Measurements from ENCODE around the gene PAK4.
A peak's percentile ranks its signal among the peaks of the same experiment; 100 is the strongest.
"Not testable (repeated sequence)": the region's sequence is repeated elsewhere in the genome, so short reads cannot be mapped to it uniquely, and the experiment has no call there.

Gene PAK4

DNA sequence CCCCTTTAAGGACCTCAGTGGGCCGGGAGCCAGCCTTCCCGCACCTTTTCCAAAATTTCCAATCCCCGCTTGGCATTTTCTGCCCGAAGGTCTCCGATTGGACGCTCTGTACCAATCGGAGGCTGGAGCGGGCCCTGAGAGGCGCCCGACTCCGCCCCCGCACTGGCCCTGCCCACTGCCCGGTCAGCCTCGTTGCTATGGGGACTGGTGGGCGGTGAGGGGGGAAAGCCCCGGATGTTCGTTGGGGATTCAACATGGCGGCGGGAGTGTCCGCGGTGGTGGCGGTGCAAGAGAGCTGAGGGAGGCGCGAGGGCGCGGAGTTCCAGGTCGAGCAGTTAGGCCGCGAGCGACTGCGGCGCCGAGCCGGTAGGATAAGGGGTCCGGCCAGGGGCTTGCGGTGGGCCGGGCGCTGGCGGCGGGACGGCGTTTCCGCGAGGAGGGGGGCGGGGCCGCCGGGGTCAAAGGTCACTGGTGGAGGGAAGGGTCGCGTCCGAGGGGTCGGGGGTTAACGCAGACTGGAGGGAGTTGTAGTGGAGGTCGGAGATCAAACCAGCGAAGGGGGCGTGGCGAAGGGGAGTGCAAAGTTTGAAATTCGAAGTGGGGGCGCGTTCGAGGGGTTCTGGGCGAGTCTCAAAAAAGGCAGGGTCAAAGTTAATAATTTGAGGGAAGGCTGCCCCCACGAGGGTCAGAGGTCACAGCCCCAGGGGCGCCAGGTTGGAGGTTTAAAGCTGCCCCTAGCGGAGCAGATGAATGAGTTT lies at the start of gene PAK4:
TSS of gene PAK4 (plus strand) at position 233 of the 758 bp plus-strand sequence. CDS start 43,768 bp downstream, outside the sequence.
- peak; percentile 98 for DNase-seq

DNA sequence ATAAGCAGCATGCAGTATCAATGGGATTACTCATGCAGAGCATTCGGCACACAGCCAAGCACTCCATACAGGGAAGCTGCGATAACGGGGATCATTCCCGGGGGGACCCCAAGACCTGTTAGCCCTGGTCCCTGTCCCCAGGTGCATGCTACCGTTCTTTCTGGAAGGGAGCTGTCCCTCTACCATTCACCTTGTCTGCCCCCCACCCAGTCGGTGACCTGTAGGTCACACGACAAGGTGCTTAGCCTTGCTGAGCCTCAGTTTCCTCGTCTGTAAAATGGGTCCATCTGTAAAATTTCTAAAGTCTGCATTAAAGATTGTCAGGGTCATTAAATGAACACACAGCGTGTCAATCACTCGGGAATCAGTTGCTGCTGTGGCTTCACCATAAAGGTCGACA lies 48.3 kb upstream of the PAK4 start:
- DNase-seq: no peak

DNA sequence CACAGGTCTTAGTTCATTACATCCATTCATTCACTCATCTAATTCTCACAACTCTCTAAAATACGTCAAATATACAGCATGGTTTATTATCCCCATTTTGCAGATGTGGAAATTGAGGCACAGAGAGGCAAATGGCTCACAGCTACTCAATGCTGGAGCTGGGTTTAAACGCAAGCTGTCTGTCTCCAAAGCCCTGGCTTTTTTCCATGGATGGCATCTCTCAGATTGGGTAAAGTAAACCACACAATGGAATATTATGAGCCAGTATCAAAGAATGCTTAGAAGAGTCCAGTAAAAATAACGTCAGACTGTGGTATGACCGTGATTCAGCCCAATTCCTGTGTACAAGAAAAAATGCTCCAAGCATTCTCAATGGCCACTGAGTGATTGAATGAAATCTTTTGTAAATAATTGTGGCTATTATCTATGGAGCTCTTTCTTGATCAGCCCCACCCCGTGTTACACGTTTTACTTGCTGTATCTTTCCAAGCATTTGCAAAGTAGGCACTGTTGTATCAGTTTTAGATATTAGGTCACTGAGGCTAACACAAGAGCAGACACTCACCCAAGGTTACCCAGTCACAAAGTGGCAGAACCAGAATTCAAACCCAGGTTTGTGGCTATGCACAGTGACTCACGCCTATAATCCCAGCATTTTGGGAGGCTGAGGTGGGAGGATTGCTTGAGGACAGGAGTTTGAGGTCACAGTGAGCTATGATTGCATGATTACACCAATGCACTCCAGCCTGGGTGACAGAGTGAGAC lies 47.0 kb upstream of the PAK4 start:
- peak; percentile 93 for DNase-seq

DNA sequence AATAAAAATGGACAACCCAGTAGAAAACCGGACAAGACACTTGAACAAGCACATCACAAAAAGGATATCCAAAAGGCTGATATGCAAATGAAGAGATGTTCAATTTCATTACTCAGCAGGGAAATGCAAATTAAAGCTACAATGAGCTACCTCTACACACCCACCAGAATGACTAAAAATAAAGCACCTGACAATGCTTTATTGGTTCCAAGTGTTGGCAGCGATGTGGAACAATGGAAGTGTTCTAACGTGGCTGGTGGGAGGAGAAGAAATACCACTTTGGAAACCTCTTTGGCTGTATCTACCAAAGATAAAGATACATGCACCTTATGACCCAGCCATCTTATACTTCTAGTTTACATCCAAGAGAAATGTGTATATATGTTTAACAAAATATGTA lies 45.2 kb upstream of the PAK4 start:
- no peak for DNase-seq

DNA sequence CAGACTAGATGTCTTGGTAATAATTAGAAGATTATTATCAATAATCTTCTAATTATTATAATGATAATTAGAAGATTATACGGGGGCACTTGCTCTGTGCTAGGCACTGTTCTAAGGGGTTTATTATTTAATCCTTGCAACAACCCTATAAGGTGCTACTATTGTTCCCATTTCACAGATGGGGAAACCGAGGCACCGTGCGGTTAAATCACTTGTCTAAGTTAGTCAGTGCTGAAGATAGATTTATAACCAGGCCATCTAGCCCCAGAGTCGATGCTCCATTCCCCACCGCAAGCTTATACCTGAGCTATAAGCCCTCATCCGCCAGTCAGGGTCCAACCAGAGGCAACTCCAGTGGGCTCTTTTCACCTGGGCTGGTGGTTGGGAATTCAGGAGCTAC lies 43.4 kb upstream of the PAK4 start:
- DNase-seq: no peak

DNA sequence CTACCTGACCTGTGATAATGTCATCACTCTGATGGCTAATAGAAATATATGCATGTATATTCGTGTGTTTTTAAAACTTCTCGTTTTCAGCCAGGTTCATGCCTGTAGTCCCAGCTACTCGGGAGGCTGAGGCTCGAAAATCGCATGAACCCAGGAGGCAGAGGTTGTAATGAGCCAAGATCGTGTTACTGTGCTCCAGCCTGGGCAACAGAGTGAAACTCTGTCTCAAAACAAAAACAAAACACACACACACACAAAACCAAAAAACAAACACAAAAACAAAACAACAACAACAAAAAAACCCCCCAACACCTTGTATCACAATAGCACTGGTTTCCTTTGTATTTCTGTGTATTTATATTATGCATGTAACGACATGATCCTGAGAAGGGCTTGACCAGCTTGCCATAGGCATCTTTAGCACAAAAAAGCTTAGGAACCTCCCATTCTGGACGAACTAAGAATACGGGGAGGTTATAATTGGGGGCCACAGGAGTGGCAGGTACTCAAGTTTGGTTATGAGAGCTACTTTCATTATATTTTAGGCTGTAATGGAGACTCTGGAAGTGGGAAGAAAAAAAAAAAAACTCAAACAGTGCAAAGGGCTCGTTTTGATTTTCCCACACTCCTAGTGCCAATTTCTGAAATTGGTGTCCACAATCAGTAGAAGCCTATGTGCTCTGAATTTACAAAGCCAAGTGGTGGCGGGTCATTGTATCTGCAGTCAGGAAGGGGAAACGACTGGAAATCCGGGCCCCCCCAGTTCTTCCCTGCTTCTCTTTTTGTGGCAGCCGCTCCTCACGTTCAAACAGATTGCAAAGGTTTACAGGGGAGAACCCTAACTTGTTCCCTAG lies 42.6 kb upstream of the PAK4 start:
- no peak for DNase-seq

DNA sequence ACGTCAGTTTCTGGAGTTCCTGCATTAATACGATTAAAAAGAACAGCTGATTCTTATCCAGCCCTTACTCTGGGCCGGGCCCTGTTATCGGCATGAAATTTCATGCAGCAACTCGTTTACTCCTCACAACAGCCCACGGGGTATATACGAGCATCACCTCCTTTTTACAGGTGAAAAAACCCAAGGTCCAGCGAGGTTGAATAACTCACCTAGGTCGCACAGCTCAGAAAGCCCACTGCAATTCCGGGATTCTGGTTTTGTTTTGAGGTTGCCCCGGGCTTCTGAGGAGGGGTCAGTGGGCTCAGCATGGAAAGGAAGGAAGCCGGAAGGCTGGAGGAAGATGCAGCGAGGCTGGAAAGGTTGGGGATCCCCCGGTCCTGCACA lies 42.0 kb upstream of the PAK4 start:
- no peak for DNase-seq

DNA sequence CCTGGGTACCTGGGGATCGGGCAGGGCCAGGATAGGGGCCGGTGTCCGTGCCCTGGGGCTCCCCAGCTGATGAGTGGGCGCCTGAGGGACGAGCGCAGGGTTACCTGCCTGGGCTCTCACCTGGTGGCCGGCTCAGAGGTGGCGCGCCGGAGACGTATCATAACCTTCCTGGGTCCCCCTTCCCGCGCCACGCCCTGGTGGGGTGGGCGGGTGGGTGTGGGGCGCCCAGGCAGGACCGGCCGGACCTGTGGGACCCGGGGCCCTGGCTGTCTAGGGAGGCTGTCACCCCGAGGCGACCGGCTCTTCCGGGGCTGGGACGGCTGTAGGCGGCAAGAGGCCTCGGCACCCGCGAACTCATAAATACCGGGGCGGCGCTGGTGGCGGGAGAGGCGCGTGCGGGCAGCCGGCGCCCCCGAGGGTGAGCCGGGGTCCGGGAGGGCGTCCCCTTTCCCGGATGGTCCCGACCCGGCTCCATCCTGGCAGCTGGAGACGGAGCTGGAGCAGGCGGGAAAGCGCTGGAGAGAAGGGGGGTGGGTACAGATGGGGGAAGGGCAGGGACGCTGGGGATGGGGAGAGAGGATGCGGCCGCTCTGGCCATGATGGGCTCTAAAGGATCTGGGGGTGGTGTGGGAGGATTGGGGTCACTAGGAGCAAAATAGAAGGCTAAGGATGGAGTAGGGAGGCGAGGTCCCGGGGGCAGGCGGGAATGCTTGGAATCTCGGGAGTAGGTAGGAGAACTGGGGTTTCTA lies 41.4 kb upstream of the PAK4 start, which contains the start of gene ACP7:
TSS of gene ACP7 (plus strand) at position 386 of the 749 bp plus-strand sequence. CDS start 902 bp downstream, outside the sequence.
- DNase-seq: no peak

DNA sequence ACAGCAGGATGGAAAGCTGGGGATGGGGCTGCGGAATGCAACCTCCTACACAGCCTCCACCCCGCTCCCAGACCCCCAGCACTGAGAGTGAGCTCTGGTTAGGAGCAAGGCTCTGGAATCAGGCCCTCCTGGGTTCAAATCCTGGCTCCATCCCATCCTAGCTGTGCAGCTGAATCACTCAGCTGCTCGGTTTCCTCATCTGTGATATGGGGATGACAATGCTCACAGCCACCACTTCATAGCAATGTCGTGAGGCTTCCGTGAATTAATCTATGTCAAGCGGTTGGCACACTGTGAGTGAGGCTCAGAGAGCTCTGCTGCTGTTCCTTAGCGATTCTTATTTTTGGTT lies 40.9 kb upstream of the PAK4 start:
- DNase-seq: no peak

DNA sequence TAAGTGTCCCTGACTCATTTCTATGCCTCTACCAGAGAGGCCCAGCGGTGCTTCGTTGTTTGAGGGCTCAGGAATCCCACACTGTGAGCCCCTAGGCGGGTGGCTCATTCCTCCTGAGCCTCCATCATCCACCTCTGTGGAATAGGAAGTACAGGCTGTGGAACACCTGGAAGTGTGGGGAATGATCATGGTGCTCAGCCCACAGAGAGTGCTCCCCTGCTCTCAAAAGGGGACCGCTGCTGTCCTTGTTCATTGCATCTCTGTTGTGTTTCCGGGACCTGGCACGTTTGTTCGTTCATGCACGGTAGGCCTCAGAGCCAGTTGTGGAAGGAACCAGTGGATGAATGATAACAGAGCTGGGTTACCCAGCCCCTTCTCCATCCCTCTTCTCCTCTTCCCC lies 40.2 kb upstream of the PAK4 start:
- no peak for DNase-seq

DNA sequence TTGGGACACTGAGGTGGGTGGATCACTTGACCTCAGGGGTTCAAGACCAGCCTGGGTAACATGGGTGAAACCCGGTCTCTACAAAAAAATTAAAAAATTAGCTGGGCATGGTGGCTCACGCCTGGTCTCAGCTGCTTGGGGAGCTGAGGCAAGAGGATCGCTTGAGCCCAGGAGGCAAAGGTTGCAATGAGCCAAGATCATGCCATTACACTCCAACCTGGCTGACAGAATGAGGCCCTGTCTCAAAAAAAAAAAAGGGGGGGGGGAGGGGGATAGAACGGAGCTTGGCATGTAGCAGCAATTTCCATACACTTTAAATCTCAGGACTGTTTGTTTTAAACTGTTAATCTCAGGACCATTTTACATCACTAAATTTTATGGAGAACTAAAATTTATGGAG lies 39.2 kb upstream of the PAK4 start:
- DNase-seq: no peak

DNA sequence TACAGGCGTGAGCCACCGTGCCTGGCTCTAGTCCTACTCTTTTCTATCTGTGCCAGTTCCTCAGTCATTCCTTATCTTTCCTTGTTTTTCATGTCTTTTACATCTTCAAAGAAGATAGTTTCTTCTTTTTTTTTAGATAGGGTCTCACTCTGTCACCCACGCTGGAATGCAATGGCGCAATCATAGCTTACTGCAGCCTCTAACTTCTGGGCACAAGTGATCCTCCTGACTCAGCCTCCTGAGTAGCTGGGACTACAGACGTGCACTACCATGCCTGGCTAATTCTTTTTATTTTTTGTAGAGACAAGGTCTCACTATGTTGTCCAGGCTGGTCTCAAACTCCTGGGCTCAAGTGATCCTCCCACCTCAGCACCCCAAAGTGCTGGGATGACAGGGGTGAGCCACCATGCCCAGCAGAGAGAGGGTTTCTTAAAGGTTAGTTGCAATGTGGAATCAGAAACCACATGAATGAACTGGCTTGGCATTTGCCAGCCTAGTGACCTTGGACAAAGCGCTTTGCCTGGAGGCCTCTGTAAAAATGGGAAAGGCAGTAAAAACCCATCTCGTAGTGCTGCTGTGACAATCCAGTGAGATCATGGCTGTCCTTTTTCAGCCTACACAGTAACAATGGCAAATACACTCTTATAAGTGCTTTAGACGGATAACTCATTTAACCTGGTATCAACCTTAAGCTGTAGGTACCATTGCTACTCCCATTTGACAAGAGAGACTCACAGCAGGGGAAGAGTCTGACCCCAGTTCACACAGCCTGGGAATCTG lies 37.5 kb upstream of the PAK4 start:
- no peak for DNase-seq

DNA sequence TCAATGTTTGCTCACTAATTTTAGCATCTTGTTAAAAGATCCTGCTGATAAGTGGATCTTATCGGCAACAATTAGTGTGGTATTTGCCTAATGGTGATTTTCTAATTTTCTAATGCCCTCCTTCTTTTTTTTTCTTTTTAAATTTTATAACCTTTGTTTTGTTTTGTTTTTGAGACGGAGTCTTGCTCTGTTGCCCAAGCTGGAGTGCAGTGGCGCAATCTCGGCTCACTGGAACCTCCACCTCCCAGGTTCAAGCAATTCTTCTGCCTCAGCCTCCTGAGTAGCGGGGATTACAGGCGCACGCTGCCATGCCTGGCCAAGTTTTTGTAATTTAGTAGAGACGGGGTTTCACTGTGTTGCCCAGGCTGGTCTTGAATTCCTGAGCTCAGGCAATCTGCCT lies 35.6 kb upstream of the PAK4 start:
- not testable (repeated sequence) for DNase-seq

DNA sequence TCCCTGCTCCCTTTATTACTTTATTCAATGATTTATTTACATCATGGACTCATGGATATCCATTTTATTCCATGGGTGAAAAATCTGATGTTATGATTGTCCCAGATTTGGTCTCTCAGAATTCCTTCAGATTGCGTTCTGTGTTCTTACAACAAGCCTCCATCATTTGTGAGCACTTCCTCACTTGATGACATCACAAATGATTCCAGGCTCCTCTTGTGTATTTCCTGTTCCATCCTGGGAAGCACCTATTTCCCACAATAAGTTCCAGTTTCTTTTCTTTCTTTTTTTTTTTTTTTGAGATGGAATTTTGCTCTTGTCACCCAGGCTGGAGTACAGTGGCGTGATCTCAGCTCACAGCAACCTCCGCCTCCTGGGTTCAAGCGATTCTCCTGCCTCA lies 34.7 kb upstream of the PAK4 start:
- no peak for DNase-seq

DNA sequence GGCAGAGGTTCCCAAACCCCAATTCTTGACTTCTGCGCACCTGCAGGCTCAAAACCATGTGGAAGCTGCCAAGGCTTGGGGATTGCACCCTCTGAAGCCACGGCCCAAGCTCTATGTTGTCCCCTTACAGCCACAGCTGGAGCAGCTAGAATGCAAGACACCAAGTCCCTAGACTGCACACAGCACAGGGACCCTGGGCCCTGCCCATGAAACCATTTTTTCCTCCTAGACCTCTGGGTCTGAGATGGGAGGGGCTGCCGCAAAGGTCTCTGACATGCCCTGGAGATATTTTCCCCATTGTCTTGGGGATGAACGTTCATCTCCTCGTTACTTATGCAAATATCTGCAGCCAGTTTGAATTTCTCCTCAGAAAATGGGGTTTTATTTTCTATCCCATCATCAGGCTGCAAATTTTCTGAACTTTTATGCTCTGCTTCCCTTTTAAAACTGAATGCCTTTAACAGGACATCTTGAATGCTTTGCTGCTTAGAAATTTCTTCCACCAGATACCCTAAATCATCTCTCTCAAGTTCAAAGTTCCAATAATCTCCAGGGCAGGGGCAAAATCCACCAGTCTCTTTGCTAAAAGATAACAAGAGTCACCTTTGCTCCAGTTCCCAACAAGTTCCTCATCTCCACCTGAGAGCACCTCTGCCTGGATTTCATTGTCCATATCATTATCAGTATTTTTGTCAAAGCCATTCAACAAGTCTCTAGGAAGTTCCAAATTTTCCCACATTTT lies 29.6 kb upstream of the PAK4 start:
- DNase-seq: not testable (repeated sequence)

DNA sequence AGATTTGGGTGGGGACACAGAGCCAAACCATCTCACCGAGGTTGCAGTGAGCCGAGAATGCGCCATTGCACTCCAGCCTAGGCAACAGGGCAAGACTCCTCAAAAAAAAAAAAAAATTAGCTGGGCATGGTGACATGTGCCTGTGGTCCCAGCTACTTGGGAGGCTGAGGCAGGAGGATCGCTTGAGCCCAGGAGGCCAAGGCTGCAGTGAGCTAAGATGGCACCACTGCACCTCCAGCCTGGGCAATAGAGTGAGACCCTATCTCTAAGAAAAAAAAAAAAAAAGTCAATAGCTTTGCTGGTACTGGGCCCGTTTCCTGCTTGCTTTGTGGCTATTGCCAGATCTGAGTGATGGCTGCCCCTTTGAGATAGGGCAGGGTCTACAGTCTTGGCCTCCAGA lies 28.3 kb upstream of the PAK4 start:
- no peak for DNase-seq

DNA sequence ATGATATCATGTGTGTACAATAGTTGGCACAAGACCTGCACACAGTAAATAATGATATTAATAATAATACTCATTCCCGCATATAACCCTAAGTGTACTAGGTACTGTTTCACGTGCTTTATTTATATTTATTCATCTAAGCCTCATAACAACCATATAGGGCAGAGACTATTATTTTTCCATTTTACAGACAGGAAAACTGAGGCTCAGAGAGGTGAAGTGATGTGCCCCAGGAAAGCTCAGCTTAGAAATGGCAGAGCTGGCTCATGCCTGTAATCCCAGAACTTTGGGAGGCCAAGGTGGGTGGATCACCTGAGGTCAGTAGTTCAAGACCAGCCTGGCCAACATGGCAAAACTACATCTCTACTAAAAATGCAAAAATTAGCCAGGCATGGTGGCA lies 27.9 kb upstream of the PAK4 start:
- DNase-seq: no peak

DNA sequence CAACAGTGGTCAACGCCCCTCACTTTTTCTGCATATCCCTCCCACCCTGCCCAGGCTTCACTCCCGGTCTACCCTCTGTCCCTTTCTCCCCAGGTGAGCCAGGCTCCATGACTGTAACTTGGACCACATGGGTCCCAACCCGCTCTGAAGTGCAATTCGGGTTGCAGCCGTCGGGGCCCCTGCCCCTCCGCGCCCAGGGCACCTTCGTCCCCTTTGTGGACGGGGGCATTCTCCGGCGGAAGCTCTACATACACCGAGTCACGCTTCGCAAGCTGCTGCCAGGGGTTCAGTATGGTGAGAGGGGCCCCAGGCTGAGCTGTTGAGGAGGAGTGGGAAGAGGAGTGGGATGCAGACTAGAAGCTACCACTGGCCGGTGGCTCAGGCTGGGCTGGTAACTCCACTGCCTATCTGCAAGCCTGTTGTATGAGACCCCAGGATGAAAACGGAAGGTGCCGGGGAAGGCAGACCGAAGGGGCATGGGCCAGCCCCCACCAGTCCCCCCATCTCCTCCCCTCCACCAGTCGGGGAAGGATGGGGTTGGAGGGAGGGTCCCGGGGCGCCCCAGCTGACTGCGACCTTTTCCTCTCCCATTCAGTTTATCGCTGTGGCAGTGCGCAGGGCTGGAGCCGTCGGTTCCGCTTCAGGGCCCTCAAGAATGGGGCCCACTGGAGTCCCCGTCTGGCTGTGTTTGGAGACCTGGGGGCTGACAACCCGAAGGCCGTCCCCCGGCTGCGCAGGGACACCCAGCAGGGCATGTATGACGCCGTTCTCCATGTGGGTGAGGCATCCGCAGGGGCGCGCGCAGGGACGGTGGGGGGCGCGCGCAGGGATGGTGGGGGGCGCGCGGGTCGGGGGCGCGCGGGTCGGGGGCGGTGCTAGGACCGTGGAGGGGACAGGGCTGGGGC lies 27.0 kb upstream of the PAK4 start:
- DNase-seq: no peak

DNA sequence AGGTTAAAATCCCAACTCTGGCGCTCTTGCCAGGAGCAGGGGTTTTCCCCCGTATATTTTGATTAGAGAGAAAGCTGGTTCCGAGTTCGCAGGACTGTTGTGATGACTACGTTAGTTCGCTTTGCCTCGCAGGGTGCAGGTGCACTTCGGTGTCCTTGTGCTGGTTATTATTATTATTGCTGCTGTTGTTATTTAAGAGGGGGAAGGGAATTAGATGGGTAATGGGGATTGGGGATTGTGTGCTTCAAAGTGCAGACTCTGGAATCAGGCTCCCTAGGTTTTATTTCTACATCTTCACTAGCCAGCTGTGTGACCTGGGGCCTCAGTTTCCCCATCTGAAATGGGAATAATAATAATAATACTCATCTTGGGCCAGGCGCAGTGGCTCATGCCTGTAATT lies 26.2 kb upstream of the PAK4 start:
- no peak for DNase-seq

DNA sequence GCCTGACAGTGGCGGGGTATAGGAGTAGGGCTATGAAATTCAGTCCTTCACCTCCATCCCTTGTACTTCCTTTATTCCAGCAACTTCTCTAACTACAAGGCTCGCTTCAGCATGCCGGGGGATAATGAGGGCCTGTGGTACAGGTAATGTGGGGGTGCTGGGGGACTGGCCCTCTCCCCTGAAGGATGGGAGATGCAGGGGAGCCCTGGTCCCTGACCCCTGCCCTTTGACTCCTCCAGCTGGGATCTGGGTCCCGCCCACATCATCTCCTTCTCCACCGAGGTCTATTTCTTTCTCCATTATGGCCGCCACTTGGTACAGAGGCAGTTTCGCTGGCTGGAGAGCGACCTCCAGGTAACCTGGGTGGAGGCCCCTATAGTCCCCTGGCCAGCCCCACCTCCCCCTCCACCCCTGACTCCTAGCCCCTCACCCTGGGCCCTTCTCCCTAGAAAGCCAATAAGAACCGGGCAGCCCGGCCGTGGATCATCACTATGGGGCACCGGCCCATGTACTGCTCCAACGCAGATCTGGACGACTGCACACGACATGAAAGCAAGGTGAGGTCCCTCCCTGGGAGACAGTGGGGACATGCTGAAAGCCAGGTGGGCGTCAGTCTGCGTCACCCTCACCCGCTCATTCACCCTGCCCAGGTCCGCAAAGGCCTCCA lies 25.0 kb upstream of the PAK4 start:
- DNase-seq: no peak
